ENCODE data around the gene SFMBT2. TPM values are rescaled to one million over a fixed set of nuclear protein-coding genes. Genes with fewer than 3 reads are reported as not detected.

SFMBT2 gene
- total and polyA plus RNA-seq, 10 donors, result 4.4 to 47.7 (median 34.8) TPM

GRCh38 chr10:7189909-7190308 is 220.9 kb downstream of the SFMBT2 start:
- Histone ChIP-seq H3K27ac (no peak overlapping the region), H3K9me3 (peaks cover 0 to 14% (median 0%) of the 10 kb centered on the region in 8 donors), H3K36me3 (peaks cover 0 to 83% (median 11%) of the 10 kb centered on the region in 6 donors), H3K4me3 (no peak overlapping the region), H3K4me1 (peaks cover 0 to 84% (median 36%) of the 10 kb centered on the region in 6 donors), H3K27me3 (replicated peaks in 1 of 7) (no peaks in the 10 kb centered on the region)
- DNase-seq, result no peak
- 87 to 91% (median 90%) methylated on average over 11 of the region's 11 CpGs for WGBS, 5 donors
- intact Hi-C loops (cut with DNase I; ENCODE audit: low total_unique reads), result no loop called here
- TF ChIP-seq CTCF (IDR thresholded peaks at IDR 0.05 in 8 of 11, conservative IDR thresholded peaks at IDR 0.05 in 3 of 11), result no peak
- TF ChIP-seq POLR2A (IDR thresholded peaks at IDR 0.05), result no peak
- TF ChIP-seq POLR2AphosphoS5 (IDR thresholded peaks at IDR 0.05), result no peak

- peaks cover 0 to 18% (median 3%) of the 10 kb centered on the region in 8 donors for H3K9me3 ChIP-seq
- peak overlapping the region in 1 of 8 donors; percentile 0 for H3K4me3 ChIP-seq
- peak overlapping the region in 4 of 8 donors; percentile 14 to 95 (median 92) for H3K27ac ChIP-seq
- intact Hi-C loops (cut with DNase I; ENCODE audit: low total_unique reads), result no loop called here
- no peaks in the 10 kb centered on the region for H3K27me3 ChIP-seq (replicated peaks in 1 of 7)
- H3K36me3 ChIP-seq, result peaks cover 0 to 85% (median 7%) of the 10 kb centered on the region in 6 donors
- peaks cover 0 to 87% (median 38%) of the 10 kb centered on the region in 6 donors for H3K4me1 ChIP-seq
- 59 to 76% (median 69%) methylated on average over 9 of the region's 9 CpGs for WGBS, 5 donors
- TF ChIP-seq POLR2AphosphoS5 (IDR thresholded peaks at IDR 0.05), result no peak
- TF ChIP-seq CTCF (IDR thresholded peaks at IDR 0.05 in 8 of 11, conservative IDR thresholded peaks at IDR 0.05 in 3 of 11), result no peak
- TF ChIP-seq POLR2A (IDR thresholded peaks at IDR 0.05), result no peak
- DNase-seq, result no peak
Observed at GRCh38 chr10:7188456-7189050, 222.3 kb downstream of the SFMBT2 start.

GRCh38 chr10:7186387-7187018 is 224.3 kb downstream of the SFMBT2 start:
- peak overlapping the region in 6 of 8 donors; percentile 46 to 95 (median 90) for H3K27ac ChIP-seq
- H3K9me3 ChIP-seq, result peaks cover 0 to 23% (median 4%) of the 10 kb centered on the region in 8 donors
- 77 to 94% (median 85%) methylated on average over 6 of the region's 6 CpGs for WGBS, 5 donors
- intact Hi-C loops (cut with DNase I; ENCODE audit: low total_unique reads), result no loop called here
- DNase-seq, result no peak
- no peak for TF ChIP-seq POLR2A (IDR thresholded peaks at IDR 0.05)
- no peak for TF ChIP-seq CTCF (IDR thresholded peaks at IDR 0.05 in 8 of 11, conservative IDR thresholded peaks at IDR 0.05 in 3 of 11)
- TF ChIP-seq POLR2AphosphoS5 (IDR thresholded peaks at IDR 0.05), result peak in 1 of 3 donors; percentile 47
- peaks cover 0 to 83% (median 7%) of the 10 kb centered on the region in 6 donors for H3K36me3 ChIP-seq
- H3K27me3 ChIP-seq (replicated peaks in 1 of 7), result no peaks in the 10 kb centered on the region
- peaks cover 0 to 76% (median 24%) of the 10 kb centered on the region in 6 donors for H3K4me1 ChIP-seq
- H3K4me3 ChIP-seq, result peak overlapping the region in 1 of 8 donors; percentile 64

GRCh38 chr10:7185367-7185690 is 225.5 kb downstream of the SFMBT2 start:
- 33 to 64% (median 43%) methylated on average over 4 of the region's 4 CpGs for WGBS, 5 donors
- Histone ChIP-seq H3K4me3 (peak overlapping the region in 1 of 8 donors; percentile 64), H3K27me3 (replicated peaks in 1 of 7) (no peaks in the 10 kb centered on the region), H3K9me3 (peaks cover 0 to 12% (median 0%) of the 10 kb centered on the region in 8 donors), H3K27ac (peak overlapping the region; percentile 58 to 95 (median 87)), H3K4me1 (peaks cover 0 to 72% (median 27%) of the 10 kb centered on the region in 6 donors), H3K36me3 (peaks cover 0 to 78% (median 5%) of the 10 kb centered on the region in 6 donors)
- intact Hi-C loops (cut with DNase I; ENCODE audit: low total_unique reads), result no loop called here
- no peak for DNase-seq
- TF ChIP-seq CTCF (IDR thresholded peaks at IDR 0.05 in 8 of 11, conservative IDR thresholded peaks at IDR 0.05 in 3 of 11) (no peak), POLR2A (IDR thresholded peaks at IDR 0.05) (no peak), POLR2AphosphoS5 (IDR thresholded peaks at IDR 0.05) (no peak)

All from spleen (tissue), 11 donors.